Activated CD8-positive, alpha-beta memory T cell treated with anti-CD3 and anti-CD28 coated beads, Interleukin-2, amount 50 U/mL, for 24 hours (primary cell): ENCODE data around the gene PHEX.

Experiments
- DNase-seq: peaks from one replicate; pipeline ENCODE4 v3.0.0-alpha.2; 2020; ENCODE audit errors: extremely low read depth

PHEX gene

DNA sequence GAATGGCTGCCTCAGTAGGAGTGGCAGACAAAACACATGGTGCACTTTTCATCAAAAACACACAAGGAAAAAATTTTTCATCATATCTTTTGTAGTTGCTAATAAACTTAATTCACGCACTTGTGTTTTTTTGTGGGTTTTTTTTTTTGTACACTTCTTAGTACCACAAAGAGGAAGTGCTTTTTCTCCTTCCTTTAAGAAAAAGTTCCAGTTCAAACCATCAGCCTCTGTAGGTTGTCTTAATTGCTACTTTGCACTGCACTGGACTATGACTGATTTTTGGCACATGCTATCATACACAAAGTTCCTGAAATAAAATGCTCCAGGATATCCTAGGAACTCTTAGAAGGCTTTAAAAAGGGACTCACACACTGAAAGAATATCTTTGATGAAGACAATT, at the start of gene PHEX:
TSS of gene PHEX (plus strand) at position 242 of the 400 bp plus-strand sequence. CDS start 681 bp downstream, outside the sequence.
- no peak for DNase-seq

DNA sequence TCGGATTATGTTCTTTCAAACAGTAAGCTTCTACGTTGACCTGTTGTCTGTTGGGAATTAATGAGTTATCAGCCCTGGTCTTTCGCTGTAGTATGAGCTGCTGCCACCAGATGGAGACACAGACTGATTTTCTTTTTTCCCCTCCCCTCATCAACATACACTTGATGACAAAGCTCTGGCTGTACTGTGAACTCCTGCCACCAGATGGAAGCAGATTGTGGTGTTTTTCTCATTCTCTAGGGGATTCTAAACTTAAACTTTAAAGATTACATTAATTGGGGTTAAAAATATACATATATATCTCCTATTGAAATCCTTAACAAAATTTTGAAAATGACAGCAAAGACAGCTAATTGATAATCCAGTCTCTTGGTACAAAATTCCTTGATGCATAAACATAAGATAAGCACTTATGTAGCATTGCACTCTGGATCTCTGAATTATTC, 46.8 kb upstream of the PHEX start:
- DNase-seq, result peak; percentile 18

DNA sequence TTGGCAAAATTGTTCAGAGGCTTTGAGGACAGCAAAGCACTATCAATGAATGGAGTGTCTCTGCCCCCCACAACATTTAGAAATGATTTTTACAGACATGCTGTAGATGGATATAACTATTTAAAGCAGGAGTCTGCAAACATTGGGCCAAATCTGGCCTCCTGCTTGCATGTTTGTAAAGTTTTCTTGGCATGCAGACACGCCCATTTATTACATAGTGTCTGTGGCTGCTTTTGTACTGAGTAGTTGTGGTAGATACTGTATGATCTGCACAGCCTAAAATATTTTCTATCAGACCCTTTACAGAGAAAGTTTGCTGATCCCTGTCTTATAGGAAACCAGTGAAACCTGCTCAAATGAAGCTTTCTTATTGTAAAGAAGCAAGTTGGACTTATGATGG, 45.5 kb upstream of the PHEX start:
- DNase-seq, result no peak

DNA sequence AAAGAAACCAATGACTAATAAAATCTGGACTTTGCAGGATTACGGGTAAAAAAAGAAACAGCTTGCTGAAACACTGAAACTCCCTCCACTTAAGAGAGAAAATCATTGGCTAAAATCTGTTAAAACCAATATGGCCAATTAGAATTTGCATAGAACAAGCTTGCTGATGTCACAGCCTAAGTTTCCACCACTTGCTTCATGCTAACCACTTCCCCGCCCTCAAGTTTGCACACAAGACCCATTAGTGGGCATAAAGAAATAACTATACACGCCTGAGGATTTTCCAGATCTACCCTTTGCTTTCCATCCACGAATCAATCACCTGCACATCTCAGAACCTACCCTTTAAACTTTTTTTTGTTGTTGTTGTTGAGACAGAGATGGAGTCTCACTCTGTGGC, 42.7 kb upstream of the PHEX start:
- no peak for DNase-seq

DNA sequence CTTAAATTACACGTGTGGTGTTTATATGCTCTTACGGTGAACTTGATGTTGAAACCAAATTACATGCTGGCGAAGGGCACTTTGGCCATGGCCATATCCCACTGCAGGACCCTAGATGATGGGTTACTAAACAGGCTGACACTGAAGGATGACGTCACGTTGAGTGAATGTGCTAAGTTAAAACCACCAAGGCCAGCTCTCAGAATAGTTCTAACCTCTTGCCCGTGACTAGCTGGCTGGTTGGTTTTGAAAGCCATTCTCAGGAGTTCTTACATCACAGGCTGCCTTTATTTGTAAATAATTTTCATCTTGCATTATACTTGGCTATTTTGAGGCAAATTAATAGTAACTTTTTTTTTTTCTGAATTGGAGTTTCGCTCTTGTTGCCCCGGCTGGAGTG, 41.3 kb upstream of the PHEX start:
- DNase-seq, result no peak

DNA sequence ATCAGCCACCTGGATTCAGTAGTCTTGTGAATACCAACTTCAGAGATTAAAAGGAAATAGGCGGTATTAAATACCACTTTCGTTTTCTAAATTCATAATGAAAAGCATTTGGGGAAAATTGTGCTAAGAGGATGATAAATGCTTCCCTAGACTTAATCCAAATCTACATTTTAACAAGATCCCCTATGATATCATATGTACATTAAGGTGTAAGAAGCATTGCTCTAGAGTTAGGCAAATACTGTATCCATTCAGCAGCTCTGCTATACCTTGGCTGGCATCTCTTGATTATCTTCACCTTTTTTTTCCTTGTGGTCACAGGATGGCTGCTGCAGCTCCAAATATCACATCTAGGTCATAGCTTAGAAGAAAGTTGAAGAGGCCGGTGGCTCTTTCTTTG, 40.6 kb upstream of the PHEX start:
- no peak for DNase-seq

DNA sequence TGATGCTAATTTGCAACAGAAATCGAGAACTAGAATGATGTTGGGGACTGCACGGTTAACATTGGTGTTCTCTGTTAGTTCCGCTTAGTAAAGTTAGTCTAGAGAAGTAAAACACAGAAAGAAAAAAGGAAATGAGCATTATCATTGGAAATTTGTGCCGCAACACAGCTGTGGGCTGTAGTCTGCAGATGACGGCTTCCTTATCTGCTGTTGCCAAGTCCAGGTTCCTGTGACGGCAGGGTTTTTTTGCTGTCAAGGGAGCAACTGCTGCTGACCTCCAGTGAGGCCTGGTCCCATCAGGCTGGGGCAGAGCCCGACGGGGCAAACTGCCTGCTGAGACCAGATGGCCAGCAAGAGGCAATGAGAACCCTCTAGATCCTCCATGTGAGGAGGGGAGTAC, 38.9 kb upstream of the PHEX start:
- no peak for DNase-seq

DNA sequence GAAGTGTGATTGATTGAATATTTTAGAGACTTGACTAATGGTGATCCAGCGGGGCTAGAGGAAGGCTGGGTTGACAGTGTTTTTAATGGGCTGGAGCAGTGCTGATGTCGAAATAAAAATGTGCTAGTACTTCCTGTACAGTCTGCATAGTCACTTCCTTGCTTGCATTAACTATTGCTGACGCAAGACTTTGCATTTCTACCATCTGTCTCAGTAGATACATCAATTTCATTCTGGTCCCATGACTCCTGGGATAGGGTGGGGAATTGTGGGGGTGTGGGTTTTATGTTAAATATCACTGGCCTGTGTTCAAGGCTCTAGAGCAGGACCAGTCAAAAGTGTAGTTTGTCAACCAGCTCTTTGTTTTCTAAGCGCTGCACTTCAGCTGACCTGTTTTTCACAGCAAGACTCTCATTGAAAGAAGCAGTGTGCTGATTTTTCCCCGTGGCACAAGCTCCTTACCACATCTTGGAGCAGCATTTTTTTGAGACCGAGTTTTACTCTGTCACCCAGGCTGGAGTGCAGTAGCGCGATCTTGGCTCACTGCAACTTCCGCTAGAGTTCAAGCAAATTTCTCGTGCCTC, 35.2 kb upstream of the PHEX start:
- no peak for DNase-seq

DNA sequence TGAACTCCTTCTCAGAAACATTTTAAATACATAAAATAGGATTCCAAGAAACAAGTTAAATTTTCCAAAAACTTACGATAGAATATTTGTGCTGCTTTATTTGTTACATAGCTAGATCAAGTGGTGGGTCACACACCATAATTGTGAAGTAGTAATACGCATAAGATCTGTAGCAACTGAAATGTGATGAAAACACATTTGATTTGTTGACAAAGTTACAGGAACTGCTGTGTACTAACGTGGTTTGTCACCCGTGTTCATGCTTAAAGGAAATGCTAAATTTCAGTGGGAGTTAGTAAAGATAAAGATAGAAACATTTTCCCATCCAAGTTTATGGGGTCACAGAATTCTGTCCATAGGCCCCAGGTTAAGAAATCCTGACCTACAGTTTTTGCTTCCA, 34.1 kb upstream of the PHEX start:
- DNase-seq, result no peak

DNA sequence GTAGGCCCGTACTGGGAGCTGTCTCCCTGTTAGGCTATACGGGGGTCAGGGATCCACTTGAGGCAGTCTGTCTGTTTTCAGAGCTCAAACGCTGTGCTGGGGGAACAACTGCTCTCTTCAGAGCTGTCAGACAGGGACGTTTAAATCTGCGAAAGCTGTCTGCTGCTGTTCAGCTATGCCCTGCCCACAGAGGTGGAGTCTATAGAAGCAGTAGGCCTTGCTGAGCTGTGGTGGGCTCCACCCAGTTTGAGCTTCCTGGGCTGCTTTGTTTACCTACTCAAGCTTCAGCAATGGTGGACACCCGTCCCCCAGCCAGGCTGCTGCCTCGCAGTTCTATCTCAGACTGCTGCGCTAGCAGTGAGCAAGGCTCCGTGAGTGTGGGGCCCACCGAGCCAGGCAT, 27.3 kb upstream of the PHEX start:
- no peak for DNase-seq

DNA sequence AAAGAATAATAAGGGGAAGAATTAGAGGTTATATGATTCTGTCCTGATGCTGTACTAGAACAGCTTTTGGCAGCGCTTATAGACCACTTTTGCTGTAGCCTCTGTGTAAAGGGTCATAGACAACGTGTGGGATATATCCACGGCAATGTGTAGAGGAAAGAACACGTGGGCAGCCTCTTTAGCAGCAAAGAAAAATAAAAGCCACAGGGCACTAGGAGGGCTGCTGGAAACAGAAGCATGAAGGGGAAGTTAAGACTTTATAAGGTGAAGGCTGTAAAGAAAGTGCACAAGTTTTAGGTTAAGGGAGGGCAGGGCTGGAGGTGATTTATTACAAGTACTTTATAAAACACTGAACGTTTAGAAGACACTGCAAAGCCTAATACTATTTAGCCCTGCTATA, 20.1 kb upstream of the PHEX start:
- no peak for DNase-seq

DNA sequence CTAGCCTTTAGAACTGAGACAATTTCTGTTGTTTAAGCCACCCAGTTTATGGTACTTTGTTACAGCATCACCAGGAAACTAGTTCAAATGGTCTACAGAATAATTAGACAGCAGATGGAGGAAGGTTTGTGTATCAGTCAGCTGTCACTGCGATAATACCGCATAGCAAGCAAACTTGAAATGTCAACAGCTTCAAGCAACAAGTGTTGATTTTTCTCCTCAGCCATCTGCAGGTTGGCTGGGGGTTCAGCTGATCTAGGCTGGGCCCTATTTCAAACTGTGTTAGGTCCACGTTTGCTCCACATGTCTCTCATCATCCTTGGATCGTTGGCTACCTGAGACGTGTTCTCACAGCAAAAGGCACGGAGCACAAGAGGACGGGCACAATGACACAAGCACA, 19.2 kb upstream of the PHEX start:
- no peak for DNase-seq

DNA sequence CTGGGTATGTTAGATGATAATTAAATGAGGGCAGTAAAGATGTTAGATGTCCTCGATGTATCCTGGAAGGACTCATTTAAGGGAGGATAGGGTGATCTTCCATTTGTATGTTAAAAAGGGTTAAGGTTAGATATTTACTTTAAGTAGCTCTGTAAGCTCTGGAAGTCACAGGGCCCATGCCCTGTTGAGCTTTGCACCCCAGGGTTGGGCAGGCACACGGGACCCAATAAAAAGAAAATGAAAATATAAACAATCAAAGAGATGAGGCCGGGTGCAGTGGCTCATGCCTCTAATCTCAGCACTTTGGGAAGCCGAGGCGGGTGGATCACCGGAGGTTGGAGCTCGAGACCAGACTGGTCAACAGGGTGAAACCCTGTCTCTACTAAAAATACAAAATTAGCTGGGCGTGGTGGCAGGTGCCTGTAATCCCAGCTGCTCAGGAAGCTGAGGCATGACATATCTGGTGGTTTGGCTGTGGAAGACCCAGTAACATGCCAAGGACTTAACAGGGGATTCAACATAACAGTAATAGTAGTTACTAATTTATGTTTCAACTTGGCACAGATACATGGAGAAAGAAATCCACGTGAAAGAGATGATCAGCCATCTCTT, 16.9 kb upstream of the PHEX start:
- DNase-seq, result no peak

DNA sequence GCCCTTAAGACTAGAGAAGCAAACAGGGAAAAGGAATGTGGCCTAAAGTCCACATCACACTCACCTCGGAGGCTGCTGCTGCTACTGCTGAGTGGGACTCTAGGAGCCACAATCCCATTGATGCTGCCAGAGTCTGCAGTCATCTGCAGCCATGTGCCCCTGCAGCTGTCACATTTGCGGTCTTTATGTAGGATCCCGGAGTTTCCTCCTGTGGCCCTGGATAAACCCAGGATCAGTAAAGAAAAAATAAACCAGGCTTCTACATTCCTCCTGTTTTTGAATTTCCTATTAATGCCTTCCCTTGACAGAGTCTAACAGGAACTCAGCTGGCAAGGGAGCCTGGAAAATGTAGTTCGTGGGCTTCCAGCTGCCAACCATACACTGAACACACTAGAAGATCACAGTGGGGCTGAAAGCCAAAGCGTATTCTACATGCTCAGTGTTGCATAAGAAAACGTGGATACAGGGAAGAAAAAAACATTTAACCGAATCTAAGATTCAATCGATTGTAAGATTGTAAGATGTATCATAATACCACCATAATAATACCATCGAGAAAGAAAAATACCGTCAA, 10.3 kb upstream of the PHEX start:
- DNase-seq, result no peak

DNA sequence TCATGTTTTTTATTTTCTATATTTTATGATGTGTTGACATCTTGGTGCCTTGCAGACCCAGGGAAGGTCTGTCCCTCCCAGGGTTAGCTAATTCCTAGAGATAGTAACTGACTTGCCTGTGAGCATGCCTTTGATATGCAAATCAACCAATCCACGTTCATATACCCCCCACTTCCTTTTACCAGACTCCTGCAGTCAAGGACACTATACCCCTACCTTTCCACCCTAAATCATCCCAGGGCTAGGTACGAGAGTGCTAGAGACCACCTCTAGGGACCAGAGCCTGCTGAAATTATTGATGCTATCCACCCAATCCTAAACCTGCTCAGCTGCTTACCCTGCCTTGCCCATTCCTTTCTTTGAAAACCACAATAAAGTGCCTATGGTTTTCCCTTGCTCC, 7.5 kb upstream of the PHEX start:
- DNase-seq, result no peak

DNA sequence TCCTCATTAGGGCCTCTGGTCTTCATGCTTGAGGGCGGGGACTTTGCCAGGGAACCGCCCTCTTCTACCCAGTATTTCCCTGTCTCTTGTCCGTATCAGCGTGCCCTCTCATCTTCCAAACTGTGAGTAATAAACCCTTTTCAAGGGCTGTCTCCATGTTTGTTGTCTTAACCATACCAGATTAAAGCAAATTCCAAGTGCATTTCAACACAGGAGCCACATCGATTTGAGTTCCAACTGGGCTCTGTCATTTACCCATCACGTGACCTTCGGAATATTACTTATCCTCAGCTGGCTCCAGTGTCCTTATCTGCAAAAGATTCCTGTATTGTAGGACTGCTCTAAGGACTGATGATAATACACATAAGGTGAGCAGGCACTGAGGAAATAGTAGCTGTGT, 6.4 kb upstream of the PHEX start:
- DNase-seq, result no peak

DNA sequence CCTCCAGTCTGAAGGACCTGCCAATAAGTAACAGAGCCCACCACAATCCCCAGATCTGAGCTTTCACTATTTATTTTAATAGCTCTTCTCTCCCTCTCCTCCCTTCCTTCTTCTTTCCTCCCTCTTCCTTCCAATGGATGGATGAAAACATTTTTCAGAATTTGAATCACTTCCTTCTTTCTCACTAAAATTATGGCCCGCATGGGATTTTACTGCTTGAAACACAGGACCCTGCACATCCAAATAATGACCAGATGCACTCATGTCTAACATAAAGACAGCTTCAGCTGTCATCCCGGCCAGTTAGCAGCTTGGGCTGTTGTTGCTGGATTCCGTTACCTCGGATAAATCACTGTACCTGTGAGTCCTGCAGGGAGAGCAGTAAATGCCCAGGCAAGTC, 5.4 kb upstream of the PHEX start:
- no peak for DNase-seq

DNA sequence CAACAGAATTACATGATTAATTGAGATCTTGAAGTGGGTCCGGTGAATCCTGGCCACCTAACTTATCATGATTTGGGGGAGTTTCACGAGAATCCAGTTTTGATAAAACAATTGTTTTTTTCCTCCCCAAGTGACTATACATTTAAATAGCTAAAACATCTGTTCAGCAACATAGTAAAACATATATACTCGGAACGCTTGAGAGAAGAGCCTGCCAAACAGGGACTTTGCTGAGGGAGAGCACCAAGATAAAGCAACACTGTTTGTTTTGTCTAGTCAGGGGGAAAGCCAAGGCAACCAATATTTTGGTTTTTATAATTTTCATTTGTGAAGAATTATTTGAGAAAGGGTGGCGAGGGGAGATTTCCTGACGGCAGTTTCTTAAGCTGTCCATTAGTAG, 381 bp downstream of the PHEX start:
- DNase-seq, result no peak

DNA sequence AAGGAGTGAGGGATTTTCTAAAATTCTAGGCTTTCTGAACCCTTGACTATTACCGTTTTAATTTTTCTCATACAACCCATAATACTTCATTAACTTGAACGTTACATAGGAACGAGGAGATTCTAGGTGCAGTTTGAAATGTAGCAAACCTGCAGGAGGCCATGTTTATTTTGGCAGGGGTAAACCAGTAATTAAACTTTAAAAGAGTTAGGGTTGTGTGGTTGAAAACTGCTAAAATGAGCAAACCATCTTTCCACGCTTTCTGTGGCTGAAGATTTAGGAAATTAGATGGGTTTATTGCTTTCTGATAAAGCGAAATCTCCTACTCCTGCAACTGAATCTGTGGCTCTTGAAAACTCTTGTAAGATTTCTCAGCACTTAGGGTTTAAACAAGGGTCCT, 1.7 kb downstream of the PHEX start:
- no peak for DNase-seq

DNA sequence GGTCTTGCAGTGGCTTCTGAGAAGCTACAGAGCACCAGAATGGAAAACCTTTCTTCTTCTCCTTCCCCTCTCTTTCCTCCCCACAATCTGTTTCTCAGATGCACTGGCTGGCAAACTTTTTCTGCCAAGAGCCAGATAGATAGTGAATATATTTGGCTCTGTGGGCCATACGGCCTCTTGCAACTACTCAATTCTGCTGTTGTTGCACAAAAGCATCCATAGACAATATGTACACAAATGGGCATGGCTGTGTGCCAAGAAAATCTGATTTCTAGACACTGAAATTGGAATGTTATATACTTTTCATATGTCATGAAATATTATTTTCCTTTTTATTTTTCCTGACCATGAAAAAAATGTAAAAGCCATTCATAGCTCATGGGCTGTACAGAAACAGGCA, 3.1 kb downstream of the PHEX start:
- no peak for DNase-seq

DNA sequence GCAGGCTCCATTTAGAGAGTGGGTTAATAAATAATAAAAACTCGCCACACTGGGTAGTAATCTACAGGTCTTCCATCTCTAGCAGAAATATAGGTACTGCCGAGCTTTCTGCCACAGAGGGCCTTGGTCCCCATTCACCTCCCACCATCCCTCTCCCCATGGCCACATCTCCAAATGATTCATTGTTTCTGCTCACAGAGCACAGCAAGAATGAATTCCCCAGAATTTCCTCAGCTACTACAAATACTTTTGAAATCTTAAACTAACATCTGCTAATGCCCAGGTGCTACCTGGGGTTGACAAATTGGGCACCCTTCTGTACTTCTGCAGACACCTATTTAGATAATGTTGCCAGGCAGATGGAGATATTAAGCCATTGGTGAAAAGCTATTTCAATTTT, 5.1 kb downstream of the PHEX start:
- DNase-seq, result no peak

DNA sequence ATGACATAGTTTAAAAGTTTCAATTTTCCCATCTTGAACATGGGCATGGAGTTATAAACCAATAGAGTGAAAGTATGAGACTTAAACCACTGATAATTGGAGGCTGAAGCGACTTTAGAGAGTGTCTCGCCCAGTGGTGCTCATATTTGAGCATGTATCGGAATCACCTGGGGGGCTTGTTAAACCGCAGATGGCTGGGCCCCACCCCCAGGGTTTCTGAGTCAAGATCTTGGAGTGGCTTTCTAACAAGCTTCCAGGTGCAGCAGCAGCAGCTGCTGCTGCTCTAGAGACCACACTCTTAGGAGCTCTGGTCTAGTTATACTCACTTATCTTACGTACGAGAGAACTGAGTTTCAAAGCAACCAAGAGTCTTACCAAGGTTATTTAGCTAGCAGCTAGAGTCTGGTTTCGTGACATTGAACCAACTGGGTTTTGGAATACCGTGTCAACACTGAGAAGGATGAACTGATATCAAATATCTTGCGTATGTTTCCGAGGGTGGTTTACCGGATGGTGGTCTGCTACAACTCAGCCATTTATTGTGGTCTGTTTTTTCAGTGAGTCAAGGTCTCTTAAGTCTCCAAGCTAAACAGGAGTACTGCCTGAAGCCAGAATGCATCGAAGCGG, 5.9 kb downstream of the PHEX start:
- DNase-seq, result no peak

DNA sequence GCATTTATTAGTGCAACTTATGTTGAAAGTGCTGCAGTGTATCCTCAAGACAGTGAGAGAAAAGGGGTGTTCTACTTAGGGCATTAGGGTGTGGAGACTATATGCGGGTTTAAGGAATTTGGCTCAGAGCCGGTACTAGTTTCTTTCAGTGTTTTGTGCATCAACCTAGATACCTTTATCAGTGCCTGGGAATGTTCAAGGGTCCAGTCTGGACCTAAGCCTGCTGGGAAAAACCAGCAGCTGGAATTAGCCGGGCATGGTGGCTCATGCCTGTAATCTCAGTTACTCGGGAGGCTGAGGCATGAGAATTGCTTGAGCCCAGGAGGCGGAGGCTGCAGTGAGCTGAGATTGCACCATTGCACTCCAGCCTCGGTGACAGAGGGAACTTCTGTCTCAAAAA, 7.4 kb downstream of the PHEX start:
- no peak for DNase-seq
